Muscle of back (tissue), 11 donors: ENCODE measurements around the gene H1-8. TPM values are rescaled to one million over a fixed set of nuclear protein-coding genes. Genes with fewer than 3 reads are reported as not detected.

ENCODE experiments used
- DNase-seq, 3 donors: peaks; one replicate each; pipeline versions ENCODE4 v3.0.0 to v3.0.0-alpha.2; 2013
- polyA plus RNA-seq, 10 donors: library from polyadenylated mRNA; unstranded; fragments of 120-200 nt; gene quantifications; one replicate each; pipeline ENCODE4 v1.2.1, GENCODE V29; 2013; ENCODE audit not compliant: insufficient read length in 10 of 10

The H1-8 gene
- polyA plus RNA-seq, 10 donors, result not detected

GRCh38 chr3:129556358-129556695 lies 13.4 kb downstream of the H1-8 start:
- no peak for DNase-seq

DNA sequence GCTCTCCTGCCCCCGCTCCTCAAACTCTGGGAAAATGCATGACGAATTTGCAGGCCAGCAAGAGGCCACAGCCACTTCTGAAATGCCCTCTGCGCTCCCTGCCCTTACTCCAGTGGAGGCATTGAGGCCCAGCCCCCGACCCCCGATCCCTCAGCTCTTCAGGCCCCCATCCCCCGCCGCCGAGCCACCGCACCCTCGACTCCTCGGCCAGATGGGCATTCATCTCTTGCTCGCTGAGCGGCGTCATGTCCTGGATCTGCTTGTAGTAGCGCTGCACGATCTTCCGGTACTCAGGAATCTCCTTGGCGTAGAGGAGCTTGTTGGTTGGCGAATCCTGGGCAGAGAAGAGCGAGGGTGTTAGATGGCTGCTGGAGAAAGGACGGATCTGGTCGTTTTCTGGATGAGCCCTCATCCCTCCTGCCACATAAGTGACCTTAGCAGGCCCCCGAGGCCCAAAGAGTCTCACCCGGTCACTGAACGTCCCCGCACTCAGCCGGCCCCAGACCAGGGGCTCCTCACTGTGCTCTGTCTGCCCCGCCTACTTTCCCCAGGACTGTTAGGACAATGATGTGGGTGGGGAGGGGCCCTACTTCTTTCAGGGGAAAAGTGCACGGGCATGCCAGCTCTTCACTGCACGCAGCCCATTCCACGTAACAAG lies 14.0 kb downstream of the H1-8 start:
- no peak for DNase-seq

DNA sequence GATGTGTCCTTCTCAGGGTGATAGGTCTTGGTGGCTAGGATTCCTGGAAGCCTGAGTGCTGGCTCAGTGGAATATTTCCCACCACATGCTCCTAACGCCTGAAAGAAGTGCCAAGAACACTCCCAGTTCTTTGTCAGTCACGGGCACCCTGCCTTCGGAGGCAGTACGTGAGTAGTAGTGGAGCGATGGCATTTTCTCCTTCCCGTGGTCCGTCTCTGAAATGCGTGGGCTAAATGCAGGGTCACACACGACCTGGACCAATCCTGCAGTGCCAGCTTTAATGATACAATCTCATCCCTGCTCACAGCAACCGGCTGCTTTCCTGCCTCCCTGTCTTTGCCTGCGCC lies 14.5 kb downstream of the H1-8 start:
- peak in 2 of 3 donors; percentile 62 to 80 for DNase-seq

- DNase-seq, result no peak
These were observed 15.3 kb downstream of the H1-8 start for GRCh38 chr3:129558081-129558771.

DNA sequence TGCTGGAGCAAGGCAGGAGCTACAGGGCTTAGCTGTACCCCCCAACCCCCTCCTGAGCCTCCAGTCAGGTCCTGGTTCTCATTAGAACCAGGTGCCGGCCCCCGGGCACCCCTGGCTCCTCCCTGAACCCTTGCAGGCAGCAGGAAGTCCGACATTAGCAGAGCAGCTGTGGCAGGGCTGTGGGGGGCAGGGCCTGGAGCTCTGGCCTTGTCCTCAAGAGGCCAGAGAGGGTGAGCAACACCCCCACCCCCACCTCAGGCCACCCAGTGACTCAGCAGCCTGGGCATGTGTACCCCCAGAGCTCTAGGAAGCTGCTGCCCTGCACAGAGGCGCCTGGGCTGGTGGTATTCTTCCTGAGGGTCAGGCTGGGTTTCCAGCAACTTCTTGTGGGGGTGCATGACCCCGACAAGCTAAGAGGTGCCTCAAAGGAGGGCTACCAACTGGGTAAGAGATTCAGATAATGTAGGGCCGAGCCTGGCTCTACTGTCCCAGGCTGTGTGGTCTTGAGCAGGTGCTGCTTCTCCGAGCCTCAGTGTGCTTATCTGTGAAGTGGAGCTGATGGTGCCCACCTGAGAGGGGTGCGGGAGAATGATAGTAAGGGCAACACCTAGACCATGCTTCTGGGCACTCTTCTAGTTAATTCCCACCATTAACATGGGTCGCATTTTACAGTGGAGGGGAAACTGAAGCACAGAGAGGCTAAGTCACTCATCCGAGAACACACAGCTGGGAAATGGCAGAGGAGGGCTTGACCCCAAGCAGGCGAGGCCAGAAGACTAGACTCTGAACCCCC lies 16.0 kb downstream of the H1-8 start:
- DNase-seq, result no peak

DNA sequence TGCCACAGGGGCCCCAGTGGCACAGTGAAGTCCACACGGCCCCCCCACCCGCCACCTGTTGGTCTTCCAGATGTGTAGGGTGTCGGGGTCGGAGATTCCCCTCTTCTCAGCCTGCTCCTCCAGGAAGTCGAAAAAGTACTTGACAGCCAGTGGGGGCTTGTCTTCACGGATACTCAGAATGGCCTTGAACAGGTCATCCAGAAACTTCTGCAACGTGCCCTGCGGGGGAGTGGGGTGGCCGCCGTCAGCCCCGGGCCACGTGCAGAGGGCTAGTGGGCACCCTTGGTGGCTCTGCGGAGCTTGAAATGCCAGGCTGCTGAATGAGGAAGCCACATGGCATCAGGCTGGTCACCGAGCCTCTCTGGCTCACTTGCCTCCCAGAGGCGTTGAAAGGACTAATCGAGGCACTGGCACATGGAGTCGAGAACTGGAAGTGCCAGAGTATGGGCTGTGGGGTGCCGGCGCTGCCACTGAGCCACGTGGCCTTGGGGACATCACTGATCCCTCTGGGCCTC lies 16.6 kb downstream of the H1-8 start:
- DNase-seq, result no peak

DNA sequence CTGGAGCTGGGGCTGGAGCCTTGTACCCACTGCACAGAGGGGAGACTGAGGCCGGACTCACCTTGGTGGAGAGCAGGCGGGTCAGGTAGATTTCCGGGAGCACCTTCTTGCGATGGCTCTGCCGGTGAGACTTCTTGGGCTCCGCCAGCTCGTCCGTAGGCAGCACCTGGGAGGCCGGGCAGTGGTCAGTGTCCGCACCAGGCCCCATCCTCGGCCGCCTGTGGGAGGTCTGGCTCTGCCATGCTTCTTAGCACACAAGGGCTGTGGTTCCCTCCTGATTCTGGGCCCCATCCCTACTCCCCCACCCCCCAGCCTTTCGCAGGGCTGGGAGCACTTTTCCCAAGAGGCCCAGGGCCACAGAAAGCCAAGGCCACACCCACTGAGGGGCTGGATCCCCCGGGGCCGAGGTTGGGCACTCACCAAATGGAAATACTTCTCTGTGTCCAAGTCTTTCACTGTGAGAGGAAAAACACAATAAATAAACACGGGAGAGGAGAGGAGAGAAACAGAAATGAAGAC lies 17.4 kb downstream of the H1-8 start:
- peak in 1 of 3 donors; percentile 75 for DNase-seq

DNA sequence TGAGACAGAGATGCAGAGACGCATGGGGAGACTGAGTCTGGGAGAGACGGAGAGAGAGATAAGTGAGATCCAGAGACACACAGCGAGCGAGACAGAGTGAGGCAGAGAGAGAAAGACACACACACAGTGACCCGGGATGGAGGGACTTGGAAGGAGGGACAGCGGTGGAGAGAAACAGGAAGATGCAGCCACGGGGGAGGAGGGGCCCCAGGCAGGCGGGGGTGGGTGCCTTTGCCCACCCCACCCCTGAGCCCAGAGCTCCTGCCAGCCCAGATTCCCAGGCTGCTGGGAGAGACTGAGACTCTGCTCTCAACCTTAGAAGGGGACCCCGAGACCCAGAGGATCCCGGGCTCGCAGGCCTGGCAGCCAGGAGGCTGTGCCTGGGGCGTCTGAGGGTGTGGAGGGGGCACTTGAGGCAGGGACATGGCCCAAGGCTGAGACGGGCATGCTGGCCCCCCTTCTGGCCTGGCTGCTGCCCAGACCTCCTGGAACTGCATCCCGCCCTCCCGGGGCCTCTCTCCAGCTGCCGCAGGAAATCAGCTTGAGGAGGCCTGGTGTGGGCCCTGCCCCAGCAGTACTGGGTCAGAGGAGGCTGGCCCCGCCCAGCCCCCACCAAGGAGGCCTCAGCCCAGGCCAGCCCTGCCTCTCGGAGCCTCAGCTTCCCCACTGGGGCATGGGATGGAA lies 18.1 kb downstream of the H1-8 start:
- DNase-seq, result peak; percentile 74 to 92 (median 75)

- no peak for DNase-seq
These were observed 18.8 kb downstream of the H1-8 start for GRCh38 chr3:129561619-129562248.

GRCh38 chr3:129562803-129563202 lies 19.8 kb downstream of the H1-8 start:
- DNase-seq, result no peak

DNA sequence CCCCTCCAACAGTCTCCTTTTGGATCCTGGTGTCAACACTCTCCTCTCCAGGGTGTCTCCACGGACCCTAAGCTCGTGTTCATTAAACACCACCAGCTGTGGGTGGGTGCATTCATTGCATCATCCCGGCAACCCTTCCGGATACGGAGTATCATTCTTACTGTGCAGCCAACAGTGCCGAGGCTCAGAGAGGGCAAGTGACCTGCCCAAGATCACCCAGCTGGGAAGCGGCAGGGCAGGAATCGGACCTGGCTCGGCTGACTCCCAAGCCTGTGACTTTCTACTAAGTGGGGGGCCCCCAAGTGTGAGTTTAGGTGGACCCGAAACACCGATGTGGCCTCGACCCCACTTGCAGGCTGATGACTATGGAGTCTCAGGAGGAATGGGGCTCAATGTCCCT lies 20.4 kb downstream of the H1-8 start:
- no peak for DNase-seq

DNA sequence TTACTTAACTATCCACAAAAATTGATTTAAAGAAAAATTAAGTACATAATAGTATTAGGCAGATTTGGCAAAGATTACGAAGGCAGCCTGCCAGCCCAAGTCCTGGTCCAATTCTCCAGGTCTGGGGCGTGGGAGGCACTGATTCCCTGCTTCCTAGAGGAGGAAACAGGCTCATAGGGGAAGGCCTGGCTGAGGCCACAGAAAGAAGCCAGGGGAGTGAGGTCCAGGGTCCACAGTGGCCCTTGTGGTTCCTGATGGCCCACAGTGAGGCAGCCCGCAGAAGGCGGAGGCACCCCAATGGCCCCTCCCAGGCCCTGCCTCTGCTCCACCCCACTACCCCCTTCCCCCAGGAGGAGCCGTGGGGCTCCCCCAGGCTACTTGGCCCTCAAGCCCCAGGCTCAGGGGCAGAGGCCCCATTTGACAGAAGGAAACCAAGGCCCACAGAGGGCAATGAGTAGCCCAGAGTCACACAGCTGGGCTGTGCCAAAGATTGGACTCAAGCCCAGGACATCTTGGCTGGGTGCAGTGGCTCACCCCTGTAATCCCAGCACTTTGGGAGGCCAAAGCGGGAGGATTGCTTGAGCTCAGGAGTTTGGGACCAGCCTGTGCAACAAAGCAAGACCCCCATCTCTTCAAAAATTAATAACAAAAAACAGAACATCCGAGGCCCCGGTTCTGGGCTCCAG lies 21.0 kb downstream of the H1-8 start:
- no peak for DNase-seq

DNA sequence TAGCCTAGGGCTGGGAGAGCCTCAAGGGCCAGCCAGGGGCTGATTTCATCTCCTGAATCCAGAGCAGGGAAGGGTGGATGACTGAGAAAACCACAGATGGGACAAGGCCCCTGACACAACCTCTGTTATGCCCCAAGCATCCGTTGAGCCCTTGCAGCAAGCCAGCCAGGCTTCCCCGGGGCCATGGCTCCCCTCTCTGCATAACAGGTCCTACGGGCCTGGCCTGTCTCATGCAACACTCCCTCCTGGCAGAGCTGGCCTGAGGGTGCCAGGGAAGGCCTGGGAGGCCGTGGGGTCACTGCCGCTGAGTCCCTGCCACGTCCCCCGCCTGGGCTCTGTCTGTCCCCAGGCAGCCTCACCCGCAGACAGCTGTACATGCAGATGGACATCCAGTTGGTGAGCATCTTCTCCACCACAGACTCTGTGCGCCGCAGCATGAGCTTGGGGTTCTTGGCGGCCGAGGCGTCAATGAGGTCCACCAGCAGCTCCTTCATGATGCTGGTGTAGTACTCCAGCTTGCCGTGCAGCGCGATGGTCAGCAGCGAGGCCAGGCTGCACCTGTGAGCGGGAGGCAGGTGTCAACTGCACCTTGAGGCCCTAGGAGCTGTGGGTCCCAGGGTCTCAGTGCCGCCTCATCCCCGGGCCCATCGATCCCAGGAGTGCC lies 22.1 kb downstream of the H1-8 start:
- no peak for DNase-seq

DNA sequence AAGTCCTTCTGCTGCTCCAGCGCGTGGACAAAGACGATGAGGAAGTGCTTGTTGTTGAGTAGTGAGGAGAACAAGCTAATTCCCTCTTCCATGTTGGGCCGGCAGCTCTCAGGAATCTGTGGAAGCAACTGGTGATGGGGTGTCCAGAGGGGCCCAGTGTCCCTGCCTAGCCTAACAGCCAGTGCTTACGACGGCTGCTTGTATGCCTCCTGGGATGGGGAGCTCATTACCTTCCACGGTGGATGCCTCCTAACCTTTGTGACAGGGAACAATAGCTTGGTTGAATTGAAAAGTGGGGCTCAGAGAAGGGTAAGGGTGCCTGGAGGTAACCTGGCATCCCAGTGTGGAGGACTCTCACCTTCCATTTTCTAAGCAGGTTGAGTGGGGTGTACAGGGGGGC lies 22.9 kb downstream of the H1-8 start:
- DNase-seq, result no peak

GRCh38 chr3:129567176-129567705 lies 24.3 kb downstream of the H1-8 start:
- DNase-seq, result peak in 2 of 3 donors; percentile 48 to 87

GRCh38 chr3:129567939-129568338 lies 25.0 kb downstream of the H1-8 start:
- DNase-seq, result no peak

- no peak for DNase-seq
These were observed 26.9 kb downstream of the H1-8 start for GRCh38 chr3:129569856-129570255.

- DNase-seq, result no peak
These were observed 28.9 kb downstream of the H1-8 start for GRCh38 chr3:129571605-129572547.

- DNase-seq, result no peak
These were observed 29.6 kb downstream of the H1-8 start for GRCh38 chr3:129572603-129573002.
